Measurements from ENCODE around the gene RAB11FIP2.
"Not testable (repeated sequence)": the region's sequence is repeated elsewhere in the genome, so short reads cannot be mapped to it uniquely, and the experiment has no call there.

Gene RAB11FIP2

GRCh38 chr10:118046395-118047156 is at the start of gene RAB11FIP2:
Gene RAB11FIP2 (minus strand): TSS chr10:118046941. CDS start chr10:118046163, 778 bp downstream.
- peak; percentile 85 to 94 for DNase-seq (ENCODE audit: extremely low read depth in 1 of 2, low read depth in 1 of 2)

- DNase-seq (ENCODE audit: extremely low read depth in 1 of 2, low read depth in 1 of 2), result no peak
Observed at GRCh38 chr10:118096022-118096421, 49.3 kb upstream of the RAB11FIP2 start.

GRCh38 chr10:118092209-118092608 is 45.5 kb upstream of the RAB11FIP2 start:
- no peak for DNase-seq (ENCODE audit: extremely low read depth in 1 of 2, low read depth in 1 of 2)

DNA sequence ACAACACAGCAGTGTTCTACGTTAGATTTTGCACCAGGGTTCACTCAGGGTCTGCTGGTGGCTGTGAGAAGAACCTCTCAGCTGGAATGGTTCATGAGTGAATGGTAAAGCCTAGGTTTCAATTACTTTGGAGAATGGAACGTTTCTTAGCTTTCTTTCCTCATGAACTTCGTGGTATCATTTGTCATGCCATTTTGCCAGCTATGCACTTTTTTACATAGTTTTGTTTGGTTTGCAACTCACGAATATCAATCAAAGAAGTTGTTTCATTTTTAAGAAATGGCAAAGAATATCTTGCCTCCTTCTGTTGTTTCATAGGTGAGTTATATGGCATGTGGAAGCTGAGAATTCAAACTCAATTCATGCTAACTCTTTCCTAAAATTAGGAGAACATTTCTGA is 34.1 kb upstream of the RAB11FIP2 start:
- DNase-seq (ENCODE audit: extremely low read depth in 1 of 2, low read depth in 1 of 2), result no peak

DNA sequence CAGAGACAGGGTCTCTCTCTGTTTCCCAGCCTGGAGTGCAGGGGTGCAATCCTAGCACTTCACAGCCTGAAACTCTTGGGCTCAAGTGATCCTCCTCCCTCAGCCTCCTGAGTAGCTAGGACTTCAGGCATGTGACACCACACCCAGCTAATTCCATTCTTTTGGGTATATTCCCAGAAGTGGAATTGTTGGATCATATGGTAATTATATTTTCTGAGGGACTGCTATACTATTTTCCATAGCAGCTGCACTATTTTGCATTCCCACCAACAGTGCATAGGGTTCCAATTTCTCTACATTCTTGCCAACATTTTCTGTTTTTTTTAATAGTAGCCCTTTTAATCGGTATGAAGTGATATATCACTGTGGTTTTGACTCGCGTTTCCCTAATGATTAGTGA is 30.0 kb upstream of the RAB11FIP2 start:
- DNase-seq (ENCODE audit: extremely low read depth in 1 of 2, low read depth in 1 of 2), result no peak

GRCh38 chr10:118072840-118073239 is 26.1 kb upstream of the RAB11FIP2 start:
- DNase-seq (ENCODE audit: extremely low read depth in 1 of 2, low read depth in 1 of 2), result no peak

DNA sequence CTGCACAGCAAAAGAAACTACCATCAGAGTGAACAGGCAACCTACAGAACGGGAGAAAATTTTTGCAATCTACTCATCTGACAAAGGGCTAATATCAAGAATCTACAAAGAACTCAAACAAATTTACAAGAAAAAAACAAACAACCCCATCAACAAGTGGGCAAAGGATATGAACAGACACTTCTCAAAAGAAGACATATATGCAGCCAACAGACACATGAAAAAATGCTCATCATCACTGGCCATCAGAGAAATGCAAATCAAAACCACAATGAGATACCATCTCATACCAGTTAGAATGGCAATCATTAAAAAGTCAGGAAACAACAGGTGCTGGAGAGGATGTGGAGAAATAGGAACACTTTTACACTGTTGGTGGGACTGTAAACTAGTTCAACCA is 20.6 kb upstream of the RAB11FIP2 start:
- not testable (repeated sequence) for DNase-seq (ENCODE audit: extremely low read depth in 1 of 2, low read depth in 1 of 2)

DNA sequence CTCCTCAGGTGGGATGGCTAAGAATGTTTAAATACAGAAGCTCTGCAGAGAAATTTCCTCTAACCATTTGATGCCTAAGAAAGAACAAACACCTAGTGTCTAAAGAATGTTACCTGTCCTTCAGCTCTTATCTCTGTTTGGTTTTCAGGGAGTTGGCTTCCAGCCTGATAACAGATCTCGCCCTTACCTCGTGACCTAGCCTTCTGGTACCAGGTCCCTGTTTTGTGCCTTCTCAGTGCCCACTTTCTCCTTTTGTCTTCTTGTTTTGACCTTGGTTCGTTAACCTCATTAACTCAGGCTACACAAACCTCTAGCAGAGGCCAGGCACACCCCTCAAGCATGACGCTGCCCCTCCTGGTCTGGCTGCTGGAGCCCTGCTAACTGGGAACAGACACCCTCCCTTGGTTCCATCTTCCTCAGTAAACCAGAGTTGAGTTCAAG is 16.1 kb upstream of the RAB11FIP2 start:
- no peak for DNase-seq (ENCODE audit: extremely low read depth in 1 of 2, low read depth in 1 of 2)

DNA sequence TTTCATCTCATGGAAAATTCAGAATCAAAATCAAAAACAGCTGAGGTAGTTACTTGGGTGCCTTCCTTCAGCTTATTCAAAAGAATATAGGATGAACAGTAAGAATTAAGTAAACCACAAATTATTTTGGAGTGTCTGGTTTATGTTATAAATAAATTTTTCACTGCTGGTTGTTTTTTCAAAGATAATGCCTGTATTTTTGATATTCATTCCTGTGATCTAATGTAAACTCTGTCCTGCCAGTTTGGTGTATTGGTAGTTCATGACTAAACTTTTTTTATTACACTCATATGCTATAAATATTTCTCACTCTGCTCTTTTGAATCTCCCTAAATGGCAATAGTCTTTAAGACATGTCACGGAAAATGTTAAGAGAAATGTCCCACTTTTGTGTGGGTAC is 11.6 kb upstream of the RAB11FIP2 start:
- no peak for DNase-seq (ENCODE audit: extremely low read depth in 1 of 2, low read depth in 1 of 2)

DNA sequence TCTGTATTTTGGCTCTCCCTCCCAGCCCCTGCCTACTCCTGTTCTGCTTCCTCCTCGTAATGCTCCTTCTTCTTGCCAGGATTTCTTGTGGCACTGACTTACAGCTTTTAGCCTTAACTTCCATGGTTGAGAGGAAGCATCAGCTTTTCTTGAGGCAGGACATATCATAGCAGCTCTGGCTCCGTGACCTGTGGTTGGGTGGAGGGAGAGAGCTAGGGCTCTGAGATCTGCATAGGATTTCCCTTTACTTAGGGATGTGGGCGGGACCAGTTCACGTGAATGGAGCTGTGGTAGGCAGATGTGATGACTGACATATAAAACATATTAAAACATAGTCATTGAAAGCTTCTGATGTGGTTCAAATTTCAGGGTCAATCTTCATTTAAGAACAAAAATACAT is 10.6 kb upstream of the RAB11FIP2 start:
- no peak for DNase-seq (ENCODE audit: extremely low read depth in 1 of 2, low read depth in 1 of 2)

- DNase-seq (ENCODE audit: extremely low read depth in 1 of 2, low read depth in 1 of 2), result no peak
Observed at GRCh38 chr10:118054383-118054782, 7.6 kb upstream of the RAB11FIP2 start.

DNA sequence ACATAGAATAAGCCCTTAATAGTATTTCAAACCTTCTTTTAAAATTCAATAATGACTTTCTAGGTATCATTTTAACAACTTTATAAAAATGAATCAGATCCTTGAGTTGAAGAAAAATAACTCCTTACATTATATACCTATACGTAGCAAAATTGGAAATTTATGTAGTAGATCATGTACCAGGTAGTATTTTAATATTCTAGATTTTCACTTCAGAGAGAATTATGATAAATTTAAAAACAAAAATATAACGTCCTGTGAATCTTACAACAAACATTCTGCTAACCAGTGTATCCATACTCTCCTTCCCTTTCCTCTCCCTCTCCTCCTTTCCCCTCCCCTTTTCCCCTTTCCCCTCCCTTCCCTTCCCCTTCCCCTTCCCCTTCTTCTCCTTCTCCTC is 6.1 kb upstream of the RAB11FIP2 start:
- no peak for DNase-seq (ENCODE audit: extremely low read depth in 1 of 2, low read depth in 1 of 2)

- DNase-seq (ENCODE audit: extremely low read depth in 1 of 2, low read depth in 1 of 2), result no peak
Observed at GRCh38 chr10:118047880-118048279, 1.1 kb upstream of the RAB11FIP2 start.

- DNase-seq (ENCODE audit: extremely low read depth in 1 of 2, low read depth in 1 of 2), result no peak
Observed at GRCh38 chr10:118047157-118047719, 497 bp upstream of the RAB11FIP2 start.

DNA sequence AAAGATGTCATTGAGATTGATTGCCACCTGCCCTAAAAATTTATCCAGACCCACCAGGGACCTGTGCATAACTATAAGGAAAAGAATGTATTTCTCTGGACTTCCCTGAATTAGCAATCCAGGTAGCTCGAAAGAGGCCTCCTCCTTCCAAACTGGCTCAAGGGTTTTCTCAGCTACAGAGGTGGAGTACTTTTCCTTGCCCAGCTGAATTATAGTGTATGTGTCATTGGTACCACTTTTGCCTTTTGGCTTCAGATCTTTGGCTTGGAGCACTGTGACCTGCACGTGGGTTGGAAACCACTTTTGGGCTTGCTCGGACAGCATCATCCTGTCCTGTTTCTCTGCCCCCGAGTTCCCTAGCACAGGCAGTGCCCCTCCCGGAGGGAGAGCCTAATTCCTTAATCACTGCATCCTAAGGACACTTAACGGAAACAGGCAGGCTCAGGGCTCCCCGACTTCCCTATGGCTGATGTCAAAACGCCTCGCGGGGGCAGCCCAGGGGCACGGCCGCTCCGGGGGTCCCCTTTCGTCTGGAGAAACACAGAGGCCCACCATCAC is 825 bp downstream of the RAB11FIP2 start:
- peak in 1 of 2 donors; percentile 7 for DNase-seq (ENCODE audit: extremely low read depth in 1 of 2, low read depth in 1 of 2)

DNA sequence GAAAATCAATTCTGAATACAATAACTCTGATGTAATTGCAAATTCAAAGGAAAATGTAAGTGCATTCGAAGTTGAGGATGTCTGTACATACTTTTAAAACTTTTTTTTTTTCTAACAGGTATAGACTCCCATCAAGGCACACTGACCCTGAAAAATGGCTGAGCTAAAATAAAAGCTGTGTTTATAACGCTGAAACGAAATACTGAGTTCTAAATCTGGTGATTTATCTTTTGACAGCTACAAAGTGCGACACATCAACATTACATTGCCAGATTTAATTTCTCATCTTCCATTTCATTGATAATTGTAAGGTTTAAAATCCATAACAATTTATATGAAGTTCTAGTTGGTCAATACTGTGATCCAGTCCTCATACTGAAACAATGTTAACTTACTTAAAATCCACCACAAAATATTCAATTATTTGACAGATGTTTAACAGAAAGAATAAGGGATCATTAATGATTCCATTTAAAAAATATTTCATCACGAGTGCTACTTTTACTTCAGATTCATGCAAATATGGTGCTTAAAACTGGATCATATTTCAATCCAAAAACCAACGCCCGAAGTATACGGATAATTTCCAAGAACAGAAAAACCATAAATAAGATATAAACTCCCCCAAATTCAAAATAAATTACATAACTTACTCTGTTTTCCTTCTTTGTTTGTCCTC is 1.4 kb downstream of the RAB11FIP2 start:
- no peak for DNase-seq (ENCODE audit: extremely low read depth in 1 of 2, low read depth in 1 of 2)

DNA sequence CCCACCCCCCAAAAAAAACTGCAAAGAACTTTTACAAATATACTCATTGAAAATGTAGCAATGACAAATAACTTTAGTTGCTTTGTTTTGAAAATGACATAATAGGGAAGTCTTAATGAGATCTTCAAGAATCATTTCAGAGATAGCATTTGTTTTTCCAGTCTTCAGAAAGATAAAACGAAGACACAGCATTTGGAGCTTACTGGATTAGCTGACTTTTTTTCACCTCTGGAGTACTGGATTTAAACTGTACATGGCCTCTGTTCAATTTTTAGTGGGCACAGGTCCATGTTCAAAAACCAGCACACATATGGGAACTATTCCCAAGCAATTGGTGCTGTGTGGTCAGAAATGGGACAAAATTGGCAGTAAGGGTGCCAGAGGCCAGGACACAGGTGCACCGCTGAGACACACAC is 3.9 kb downstream of the RAB11FIP2 start:
- no peak for DNase-seq (ENCODE audit: extremely low read depth in 1 of 2, low read depth in 1 of 2)

DNA sequence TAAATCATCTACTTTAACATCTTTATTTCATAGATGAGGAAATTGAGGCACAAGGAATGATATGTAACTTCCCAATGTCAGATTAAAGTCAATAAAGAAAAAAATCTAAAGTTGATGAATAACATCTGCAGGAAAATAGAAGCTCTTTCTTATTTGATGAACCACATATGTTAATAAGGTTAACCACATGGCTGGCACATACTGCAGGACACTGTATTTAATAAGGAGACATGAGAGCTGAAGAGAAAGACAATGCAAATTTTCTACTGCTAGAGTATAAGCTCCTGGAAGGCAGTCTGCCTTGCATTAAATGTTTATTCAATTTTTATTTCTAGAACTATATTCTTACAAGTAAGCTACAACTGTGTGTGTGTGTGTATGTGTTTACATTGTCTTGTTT is 4.4 kb downstream of the RAB11FIP2 start:
- DNase-seq (ENCODE audit: extremely low read depth in 1 of 2, low read depth in 1 of 2), result no peak

DNA sequence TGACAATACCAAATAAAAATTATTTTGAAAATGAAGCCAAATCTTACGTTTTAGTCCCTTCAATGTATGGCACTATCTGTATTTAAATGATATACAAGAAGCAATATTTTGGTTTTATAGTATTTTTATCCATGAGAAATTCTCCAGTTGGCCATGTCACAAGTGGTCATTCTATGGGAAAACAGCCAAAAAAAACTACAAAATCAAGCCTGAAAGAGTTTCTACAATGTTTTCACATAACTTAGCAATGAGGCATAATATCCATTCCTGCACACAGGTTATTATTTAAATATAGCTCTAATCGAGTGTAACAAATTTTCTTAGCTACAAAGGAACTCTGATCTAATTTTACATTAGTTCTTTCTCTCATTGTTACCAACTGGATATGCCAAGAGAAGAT is 5.4 kb downstream of the RAB11FIP2 start:
- no peak for DNase-seq (ENCODE audit: extremely low read depth in 1 of 2, low read depth in 1 of 2)

- DNase-seq (ENCODE audit: extremely low read depth in 1 of 2, low read depth in 1 of 2), result no peak
Observed at GRCh38 chr10:118036281-118036875, 10.4 kb downstream of the RAB11FIP2 start.

- no peak for DNase-seq (ENCODE audit: extremely low read depth in 1 of 2, low read depth in 1 of 2)
Observed at GRCh38 chr10:118035354-118036005, 11.3 kb downstream of the RAB11FIP2 start.

Data from activated CD8-positive, alpha-beta memory T cell treated with anti-CD3 and anti-CD28 coated beads for 1 hour (primary cell).